GM12878 (cell line): ENCODE results near the gene NKG7. TPM values are rescaled to one million over a fixed set of nuclear protein-coding genes. Genes with fewer than 3 reads are reported as not detected.

Source experiments
- BCLAF1 ChIP-seq: fragments of 450-650 bp; IDR thresholded peaks from 2 replicates; pipeline ENCODE4 v1.6.1; 2017; ENCODE audit warnings: antibody characterized with exemption, mild to moderate bottlenecking, moderate library complexity
- CHD1 ChIP-seq: IDR thresholded peaks from 2 replicates; pipeline ENCODE4 v1.6.1; 2012; ENCODE audit warnings: low read depth, low read length, improper control_type of control experiment
- ELK1 ChIP-seq: IDR thresholded peaks from 2 replicates; pipeline ENCODE4 v1.6.1; 2012; ENCODE audit warnings: low read depth, low read length, improper control_type of control experiment
- KLF5 ChIP-seq: fragments of 450-650 bp; IDR thresholded peaks from 2 replicates; pipeline ENCODE4 v1.6.1; 2014; ENCODE audit warnings: mild to moderate bottlenecking; ENCODE audit not compliant: partially characterized antibody
- PML ChIP-seq: IDR thresholded peaks from 2 replicates; pipeline ENCODE4 v1.6.1; 2012; ENCODE audit warnings: low read length, inconsistent platforms
- STAT3 ChIP-seq: IDR thresholded peaks from 2 replicates; pipeline ENCODE4 v1.6.1; 2011; ENCODE audit warnings: low read depth, low read length, improper control_type of control experiment
- ZBTB33 ChIP-seq: fragments of 450-650 bp; IDR thresholded peaks from 2 replicates; pipeline ENCODE4 v1.6.1; 2017; ENCODE audit warnings: mild to moderate bottlenecking
- ZNF207 ChIP-seq: fragments of 450-650 bp; IDR thresholded peaks from 2 replicates; pipeline ENCODE4 v1.6.1; 2014; ENCODE audit warnings: antibody characterized with exemption, mild to moderate bottlenecking, borderline replicate concordance
- ZZZ3 ChIP-seq: IDR thresholded peaks from 2 replicates; pipeline ENCODE4 v1.6.1; 2011; ENCODE audit warnings: low read depth; ENCODE audit not compliant: control insufficient read depth, insufficient read length
- polyA plus RNA-seq, 11 experiments: library from polyadenylated mRNA; depleted of rRNA in 4 of 11; unstranded in 6 of 11; stranded (reverse) in 5 of 11; fragments of >200 nt; fragmentation: Nextera tagmentation in 4 of 11; fragmentation: Illumina TruSeq in 1 of 11; extraction: Ambion mirVana in 4 of 11; extraction: Trizol in 1 of 11; gene quantifications; 1 replicate in 1 of 11; 2 replicates in 10 of 11; pipeline versions ENCODE4 v1.2.1 to v1.2.3, GENCODE V29; 2011 to 2016; ENCODE audit warnings: inconsistent platforms in 2 of 11, missing spikeins in 2 of 11, low read depth in 1 of 11
- total RNA-seq, 4 experiments: library from RNA; depleted of rRNA in 3 of 4; stranded (reverse); fragments of >200 nt in 3 of 4; fragmentation: Illumina TruSeq in 1 of 4; extraction: Trizol in 1 of 4; gene quantifications; 2 replicates each; pipeline versions ENCODE4 v1.2.1 to v1.2.3, GENCODE V29; 2013 to 2021
- TF ChIP-seq, protein P1 (sequence below): fragments of 150-350 bp; IDR thresholded peaks from 2 replicates; pipeline ENCODE4 v1.6.1; 2016; ENCODE audit warnings: low read depth, low read length

NKG7 gene
- total and polyA plus RNA-seq, 10 of the 15 experiments (the other 5 are each of a cell fraction or from before 2014, with no cell fraction given) = 10.0 to 48.7 (median 22.3) TPM

DNA sequence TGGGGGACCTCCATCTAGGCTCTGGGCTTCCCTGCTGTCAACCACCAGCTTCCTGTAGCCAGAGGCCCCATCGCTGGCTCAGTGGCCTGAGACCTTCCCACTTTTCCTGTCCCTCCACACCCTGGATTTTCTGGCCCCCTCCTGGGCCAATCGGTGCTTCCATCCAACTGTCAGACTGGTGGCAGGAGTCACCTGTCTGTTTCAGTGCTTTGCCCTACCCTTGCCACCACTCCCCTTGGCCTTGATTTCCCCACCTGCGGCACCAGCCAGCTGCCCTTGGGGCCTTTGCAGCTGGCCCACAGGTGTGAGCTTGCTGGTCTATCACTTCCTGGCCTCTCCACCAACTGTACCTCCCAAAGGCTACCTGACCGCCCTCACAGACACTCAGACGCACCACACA lies 43.0 kb downstream of the NKG7 start (continued):
- no peak for TF ChIP-seq ZBTB33
- no peak for TF ChIP-seq ZNF207
- no peak for TF ChIP-seq ZZZ3
- TF ChIP-seq KLF5 = no peak
- TF ChIP-seq BCLAF1 = no peak
- no peak for TF ChIP-seq PML
- TF ChIP-seq ELK1 = no peak
- TF ChIP-seq STAT3 = no peak
- no peak for TF ChIP-seq CHD1
- TF ChIP-seq, protein P1, sequence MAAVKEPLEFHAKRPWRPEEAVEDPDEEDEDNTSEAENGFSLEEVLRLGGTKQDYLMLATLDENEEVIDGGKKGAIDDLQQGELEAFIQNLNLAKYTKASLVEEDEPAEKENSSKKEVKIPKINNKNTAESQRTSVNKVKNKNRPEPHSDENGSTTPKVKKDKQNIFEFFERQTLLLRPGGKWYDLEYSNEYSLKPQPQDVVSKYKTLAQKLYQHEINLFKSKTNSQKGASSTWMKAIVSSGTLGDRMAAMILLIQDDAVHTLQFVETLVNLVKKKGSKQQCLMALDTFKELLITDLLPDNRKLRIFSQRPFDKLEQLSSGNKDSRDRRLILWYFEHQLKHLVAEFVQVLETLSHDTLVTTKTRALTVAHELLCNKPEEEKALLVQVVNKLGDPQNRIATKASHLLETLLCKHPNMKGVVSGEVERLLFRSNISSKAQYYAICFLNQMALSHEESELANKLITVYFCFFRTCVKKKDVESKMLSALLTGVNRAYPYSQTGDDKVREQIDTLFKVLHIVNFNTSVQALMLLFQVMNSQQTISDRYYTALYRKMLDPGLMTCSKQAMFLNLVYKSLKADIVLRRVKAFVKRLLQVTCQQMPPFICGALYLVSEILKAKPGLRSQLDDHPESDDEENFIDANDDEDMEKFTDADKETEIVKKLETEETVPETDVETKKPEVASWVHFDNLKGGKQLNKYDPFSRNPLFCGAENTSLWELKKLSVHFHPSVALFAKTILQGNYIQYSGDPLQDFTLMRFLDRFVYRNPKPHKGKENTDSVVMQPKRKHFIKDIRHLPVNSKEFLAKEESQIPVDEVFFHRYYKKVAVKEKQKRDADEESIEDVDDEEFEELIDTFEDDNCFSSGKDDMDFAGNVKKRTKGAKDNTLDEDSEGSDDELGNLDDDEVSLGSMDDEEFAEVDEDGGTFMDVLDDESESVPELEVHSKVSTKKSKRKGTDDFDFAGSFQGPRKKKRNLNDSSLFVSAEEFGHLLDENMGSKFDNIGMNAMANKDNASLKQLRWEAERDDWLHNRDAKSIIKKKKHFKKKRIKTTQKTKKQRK = no peak
- TF ChIP-seq, all 136 proteins: peak for 0
